PC-9 (cell line): ENCODE data around the gene KCNH4.

ENCODE experiments used
- CTCF ChIP-seq: fragments of 200-600 bp; sonication (generic); conservative IDR thresholded peaks from 2 replicates; pipeline ENCODE4 v1.6.1; 2017; ENCODE audit warnings: mixed run types, antibody characterized with exemption, mild to moderate bottlenecking, moderate library complexity
- EZH2 ChIP-seq: fragments of 200-600 bp; sonication (generic); IDR thresholded peaks from 2 replicates; pipeline ENCODE4 v1.8.0; 2017; ENCODE audit warnings: antibody characterized with exemption, low read depth

GRCh38 chr17:42179911-42180410 lies 981 bp downstream of the KCNH4 start:
- TF ChIP-seq CTCF: no peak
- TF ChIP-seq EZH2: no peak
